ENCODE results near the gene PPP2R2B. TPM values are rescaled to one million over a fixed set of nuclear protein-coding genes. Genes with fewer than 3 reads are reported as not detected.

Gene PPP2R2B
- total RNA-seq, 2 donors from 2014 or later, result 0.70 to 2.0 TPM

GRCh38 chr5:146781157-146781556, 97.4 kb downstream of the PPP2R2B start:
- Mint-ChIP-seq H3K9me3 (peaks cover 0 to 1% of the 10 kb centered on the region in 2 donors), H3K4me3 (no peak overlapping the region)

DNA sequence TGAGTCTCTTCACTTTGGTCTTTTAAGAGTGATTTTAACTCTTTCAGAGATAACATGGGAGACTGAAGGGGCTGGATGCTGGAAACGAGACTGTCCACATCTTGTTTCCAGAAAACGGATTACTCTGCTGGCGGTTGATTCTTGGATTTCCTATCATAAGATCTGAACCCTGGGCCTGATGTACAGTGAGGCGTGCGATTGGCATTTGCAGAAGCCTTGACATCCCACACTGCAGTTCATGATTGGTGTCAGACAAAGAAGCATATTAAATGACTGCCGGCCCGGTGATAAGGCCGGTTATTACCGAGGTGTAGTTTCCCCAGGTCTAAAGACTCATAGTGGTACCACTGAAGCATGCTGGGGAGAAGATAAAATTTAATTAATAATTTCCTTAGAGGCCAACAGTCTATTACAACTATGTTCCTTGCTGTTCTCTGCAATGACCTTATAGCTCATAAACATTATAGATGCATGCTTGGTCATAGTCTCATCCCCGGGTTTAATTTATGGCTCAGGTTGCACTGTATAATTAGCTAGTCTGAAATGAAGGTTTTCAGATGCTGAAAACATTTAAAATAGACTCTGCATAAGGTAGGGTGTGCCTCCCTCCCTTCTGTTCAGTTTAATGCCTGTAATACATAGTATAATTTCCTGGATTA, 99.2 kb downstream of the PPP2R2B start:
- no peak for DNase-seq
- Mint-ChIP-seq H3K9me3 (peaks cover 0 to 1% of the 10 kb centered on the region in 2 donors), H3K4me1 (ENCODE audit: low read depth) (no peaks in the 10 kb centered on the region), H3K4me3 (no peak overlapping the region), H3K27me3 (ENCODE audit: low read depth) (no peaks in the 10 kb centered on the region), H3K36me3 (ENCODE audit: insufficient read depth in 2 of 2) (no peaks in the 10 kb centered on the region), H3K27ac (no peak overlapping the region)
- no peak for ATAC-seq (replicated peaks in 1 of 2)

More at GRCh38 chr5:146781157-146781556, 97.4 kb downstream of the PPP2R2B start:
- DNase-seq, result no peak
- ATAC-seq (replicated peaks in 1 of 2), result no peak
- no peaks in the 10 kb centered on the region for H3K36me3 Mint-ChIP-seq (ENCODE audit: insufficient read depth in 2 of 2)
- H3K4me1 Mint-ChIP-seq (ENCODE audit: low read depth), result no peaks in the 10 kb centered on the region
- H3K27ac Mint-ChIP-seq, result no peak overlapping the region
- no peaks in the 10 kb centered on the region for H3K27me3 Mint-ChIP-seq (ENCODE audit: low read depth)

DNA sequence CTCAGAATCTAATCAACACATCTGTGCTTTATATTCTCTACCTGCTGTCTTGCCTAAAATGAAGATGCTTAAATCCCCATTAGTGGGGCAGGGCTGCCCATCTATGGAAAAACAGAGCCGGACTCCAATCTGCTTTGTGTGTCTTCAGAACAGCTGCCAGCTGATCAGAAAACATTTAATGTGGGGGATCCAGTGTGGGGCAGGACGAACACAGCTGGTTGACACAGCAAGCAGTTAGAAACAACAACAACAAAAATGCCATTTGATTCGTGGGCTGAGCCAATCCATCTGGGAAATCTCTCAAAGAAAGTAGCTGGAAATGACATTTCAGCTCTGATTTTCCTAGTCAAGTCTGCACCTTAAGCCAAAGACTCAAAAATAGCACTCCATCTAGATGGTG, 99.8 kb downstream of the PPP2R2B start:
- Mint-ChIP-seq H3K4me3 (no peak overlapping the region), H3K4me1 (ENCODE audit: low read depth) (no peaks in the 10 kb centered on the region), H3K27ac (no peak overlapping the region), H3K9me3 (peaks cover 0 to 1% of the 10 kb centered on the region in 2 donors), H3K27me3 (ENCODE audit: low read depth) (no peaks in the 10 kb centered on the region), H3K36me3 (ENCODE audit: insufficient read depth in 2 of 2) (no peaks in the 10 kb centered on the region)
- ATAC-seq (replicated peaks in 1 of 2) (no peak), DNase-seq (no peak)

- no peak overlapping the region for H3K27ac Mint-ChIP-seq
- no peaks in the 10 kb centered on the region for H3K27me3 Mint-ChIP-seq (ENCODE audit: low read depth)
- no peak for DNase-seq
- H3K9me3 Mint-ChIP-seq, result peaks cover 0 to 1% of the 10 kb centered on the region in 2 donors
- H3K4me1 Mint-ChIP-seq (ENCODE audit: low read depth), result no peaks in the 10 kb centered on the region
- no peak for ATAC-seq (replicated peaks in 1 of 2)
- H3K4me3 Mint-ChIP-seq, result no peak overlapping the region
- no peaks in the 10 kb centered on the region for H3K36me3 Mint-ChIP-seq (ENCODE audit: insufficient read depth in 2 of 2)
These were observed 100.3 kb downstream of the PPP2R2B start for GRCh38 chr5:146778261-146778660.

GRCh38 chr5:146772881-146773466, 105.6 kb downstream of the PPP2R2B start:
- no peaks in the 10 kb centered on the region for H3K36me3 Mint-ChIP-seq (ENCODE audit: insufficient read depth in 2 of 2)
- H3K27ac Mint-ChIP-seq, result no peak overlapping the region
- H3K4me3 Mint-ChIP-seq, result no peak overlapping the region
- no peaks in the 10 kb centered on the region for H3K9me3 Mint-ChIP-seq
- H3K27me3 Mint-ChIP-seq (ENCODE audit: low read depth), result no peaks in the 10 kb centered on the region
- no peaks in the 10 kb centered on the region for H3K4me1 Mint-ChIP-seq (ENCODE audit: low read depth)
- DNase-seq, result no peak
- ATAC-seq (replicated peaks in 1 of 2), result no peak

DNA sequence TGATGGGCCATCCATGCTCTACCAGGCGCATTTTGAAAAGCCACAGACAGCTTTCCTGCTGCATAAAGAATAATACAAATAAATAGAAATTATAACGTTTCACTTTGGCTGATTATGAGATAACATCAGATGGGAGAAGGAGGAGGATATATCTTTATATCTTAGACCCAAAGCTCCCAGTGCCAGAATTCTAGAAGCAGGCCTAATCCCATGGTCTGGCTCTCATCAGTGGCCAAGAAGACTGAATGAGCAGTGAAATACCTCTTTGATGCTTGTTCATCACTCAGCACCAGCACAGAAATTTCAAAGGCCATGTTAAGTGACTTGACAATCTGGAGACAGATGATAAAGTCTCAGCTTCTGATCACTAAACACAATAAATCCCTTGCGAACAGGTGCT, 107.6 kb downstream of the PPP2R2B start:
- H3K4me1 Mint-ChIP-seq (ENCODE audit: low read depth), result no peaks in the 10 kb centered on the region
- H3K36me3 Mint-ChIP-seq (ENCODE audit: insufficient read depth in 2 of 2), result no peaks in the 10 kb centered on the region
- H3K9me3 Mint-ChIP-seq, result no peaks in the 10 kb centered on the region
- H3K27me3 Mint-ChIP-seq (ENCODE audit: low read depth), result no peaks in the 10 kb centered on the region
- ATAC-seq (replicated peaks in 1 of 2) (no peak), DNase-seq (no peak)
- H3K27ac Mint-ChIP-seq, result no peak overlapping the region
- H3K4me3 Mint-ChIP-seq, result no peak overlapping the region

GRCh38 chr5:146770546-146770945, 108.0 kb downstream of the PPP2R2B start:
- Mint-ChIP-seq H3K36me3 (ENCODE audit: insufficient read depth in 2 of 2) (no peaks in the 10 kb centered on the region), H3K27ac (no peak overlapping the region), H3K9me3 (no peaks in the 10 kb centered on the region), H3K4me1 (ENCODE audit: low read depth) (no peaks in the 10 kb centered on the region), H3K4me3 (no peak overlapping the region), H3K27me3 (ENCODE audit: low read depth) (no peaks in the 10 kb centered on the region)
- no peak for ATAC-seq (replicated peaks in 1 of 2)
- no peak for DNase-seq

GRCh38 chr5:146767534-146767933, 111.0 kb downstream of the PPP2R2B start:
- H3K9me3 Mint-ChIP-seq, result no peaks in the 10 kb centered on the region
- H3K4me3 Mint-ChIP-seq, result no peak overlapping the region
- no peaks in the 10 kb centered on the region for H3K36me3 Mint-ChIP-seq (ENCODE audit: insufficient read depth in 2 of 2)
- H3K4me1 Mint-ChIP-seq (ENCODE audit: low read depth), result no peaks in the 10 kb centered on the region
- H3K27me3 Mint-ChIP-seq (ENCODE audit: low read depth), result no peaks in the 10 kb centered on the region
- ATAC-seq (replicated peaks in 1 of 2), result no peak
- no peak overlapping the region for H3K27ac Mint-ChIP-seq
- no peak for DNase-seq

DNA sequence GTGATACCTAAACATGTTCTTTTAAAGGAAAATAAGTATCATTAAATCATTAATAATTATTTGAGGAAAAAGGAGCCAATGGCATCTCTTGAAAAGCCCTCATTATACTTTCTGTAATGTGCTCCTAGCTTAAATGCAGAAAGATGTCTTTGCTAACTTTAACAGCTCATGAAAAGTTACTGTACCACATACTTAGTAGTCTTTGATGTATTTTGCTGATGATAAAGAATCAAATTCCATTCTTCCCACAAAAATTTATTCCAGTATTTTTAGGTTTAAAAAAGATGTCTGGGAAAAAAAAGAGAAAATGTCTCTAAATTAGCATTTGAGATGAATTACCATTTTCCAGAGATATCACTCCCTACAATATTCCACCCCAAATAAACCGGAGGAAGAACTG, 112.5 kb downstream of the PPP2R2B start:
- ATAC-seq (replicated peaks in 1 of 2), result no peak
- no peaks in the 10 kb centered on the region for H3K27me3 Mint-ChIP-seq (ENCODE audit: low read depth)
- no peaks in the 10 kb centered on the region for H3K36me3 Mint-ChIP-seq (ENCODE audit: insufficient read depth in 2 of 2)
- H3K27ac Mint-ChIP-seq, result no peak overlapping the region
- no peak for DNase-seq
- no peaks in the 10 kb centered on the region for H3K9me3 Mint-ChIP-seq
- no peaks in the 10 kb centered on the region for H3K4me1 Mint-ChIP-seq (ENCODE audit: low read depth)
- H3K4me3 Mint-ChIP-seq, result no peak overlapping the region

- no peaks in the 10 kb centered on the region for H3K4me1 Mint-ChIP-seq (ENCODE audit: low read depth)
- no peaks in the 10 kb centered on the region for H3K36me3 Mint-ChIP-seq (ENCODE audit: insufficient read depth in 2 of 2)
- no peak overlapping the region for H3K4me3 Mint-ChIP-seq
- peak overlapping the region; percentile 72 for H3K27ac Mint-ChIP-seq
- no peaks in the 10 kb centered on the region for H3K27me3 Mint-ChIP-seq (ENCODE audit: low read depth)
- no peaks in the 10 kb centered on the region for H3K9me3 Mint-ChIP-seq
- ATAC-seq (replicated peaks in 1 of 2) (peak in 1 of 2 donors; percentile 56), DNase-seq (no peak)
These were observed 113.3 kb downstream of the PPP2R2B start for GRCh38 chr5:146765089-146765832.

DNA sequence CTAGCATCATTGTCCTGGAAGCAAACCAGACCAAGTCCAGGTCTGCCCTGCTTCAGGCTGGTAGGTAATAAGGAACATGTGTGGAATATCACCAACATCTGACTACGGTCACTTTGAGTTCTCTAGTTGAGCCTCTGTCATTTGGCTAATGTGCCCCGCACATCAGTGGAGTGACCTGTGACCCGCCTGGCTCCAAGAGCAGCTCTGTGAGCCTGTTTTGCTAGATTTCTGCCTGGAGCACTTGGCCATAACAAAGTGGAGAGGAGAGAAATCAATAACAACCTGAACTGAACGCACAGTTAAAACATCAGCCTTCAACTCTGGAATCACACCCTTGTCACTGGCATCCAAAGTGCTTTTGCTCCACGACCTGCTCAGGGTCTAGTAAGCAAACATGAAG, 115.7 kb downstream of the PPP2R2B start:
- no peak overlapping the region for H3K4me3 Mint-ChIP-seq
- no peaks in the 10 kb centered on the region for H3K36me3 Mint-ChIP-seq (ENCODE audit: insufficient read depth in 2 of 2)
- no peaks in the 10 kb centered on the region for H3K4me1 Mint-ChIP-seq (ENCODE audit: low read depth)
- H3K9me3 Mint-ChIP-seq, result no peaks in the 10 kb centered on the region
- ATAC-seq (replicated peaks in 1 of 2) (no peak), DNase-seq (no peak)
- no peaks in the 10 kb centered on the region for H3K27me3 Mint-ChIP-seq (ENCODE audit: low read depth)
- no peak overlapping the region for H3K27ac Mint-ChIP-seq

- H3K27me3 Mint-ChIP-seq (ENCODE audit: low read depth), result no peaks in the 10 kb centered on the region
- no peak for DNase-seq
- no peaks in the 10 kb centered on the region for H3K36me3 Mint-ChIP-seq (ENCODE audit: insufficient read depth in 2 of 2)
- H3K27ac Mint-ChIP-seq, result no peak overlapping the region
- ATAC-seq (replicated peaks in 1 of 2), result no peak
- no peak overlapping the region for H3K4me3 Mint-ChIP-seq
- H3K4me1 Mint-ChIP-seq (ENCODE audit: low read depth), result no peaks in the 10 kb centered on the region
- H3K9me3 Mint-ChIP-seq, result no peaks in the 10 kb centered on the region
These were observed 116.7 kb downstream of the PPP2R2B start for GRCh38 chr5:146761811-146762210.

DNA sequence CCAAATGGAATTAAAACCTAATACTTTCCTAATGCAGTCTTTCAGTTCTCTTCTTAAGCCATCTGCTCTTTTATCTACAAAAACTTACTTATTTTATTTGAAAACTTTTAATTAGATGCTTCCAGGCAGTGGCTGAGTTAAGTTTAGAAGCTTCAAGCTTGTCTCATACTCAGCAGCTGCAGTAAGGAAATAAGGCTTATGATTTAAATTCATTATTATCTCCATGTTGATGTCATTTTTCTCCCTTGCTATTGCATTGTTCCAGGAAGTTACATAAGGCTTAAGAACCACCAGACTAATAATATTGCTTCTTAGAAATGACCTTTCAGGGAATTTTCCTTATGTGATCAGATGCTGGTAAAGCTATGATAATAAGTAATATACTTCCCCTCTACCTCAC, 119.6 kb downstream of the PPP2R2B start:
- no peaks in the 10 kb centered on the region for H3K36me3 Mint-ChIP-seq (ENCODE audit: insufficient read depth in 2 of 2)
- no peaks in the 10 kb centered on the region for H3K27me3 Mint-ChIP-seq (ENCODE audit: low read depth)
- peak overlapping the region; percentile 47 for H3K27ac Mint-ChIP-seq
- H3K4me3 Mint-ChIP-seq, result no peak overlapping the region
- ATAC-seq (replicated peaks in 1 of 2), result no peak
- H3K9me3 Mint-ChIP-seq, result no peaks in the 10 kb centered on the region
- H3K4me1 Mint-ChIP-seq (ENCODE audit: low read depth), result no peaks in the 10 kb centered on the region
- no peak for DNase-seq
